K562 (cell line): ENCODE results near the gene WIPF1.

Experiments
- CHD1 ChIP-seq: fragments of 200-600 bp; sonication (generic); IDR thresholded peaks from one replicate; pipeline ENCODE4 v1.6.1; 2012; ENCODE audit warnings: mild to moderate bottlenecking, moderate library complexity, low read length, inconsistent platforms
- MAFK ChIP-seq: IDR thresholded peaks from 2 replicates; pipeline ENCODE4 v1.6.1; 2011; ENCODE audit warnings: low read length, improper control_type of control experiment
- STAT5B ChIP-seq: fragments of 250-450 bp; sonication (Bioruptor Pico); IDR thresholded peaks from 2 replicates; pipeline ENCODE4 v1.8.0; 2021; ENCODE audit warnings: mild to moderate bottlenecking, inconsistent platforms
- YY1 ChIP-seq, 3 experiments: IDR thresholded peaks; 2 replicates each; pipeline ENCODE4 v1.6.1; 2011; ENCODE audit warnings: low read length in 2 of 3, mild to moderate bottlenecking in 2 of 3, moderate library complexity in 2 of 3, borderline replicate concordance in 1 of 3, control low read depth in 1 of 3, low read depth in 1 of 3; ENCODE audit not compliant: insufficient read depth in 3 of 3, insufficient replicate concordance in 2 of 3, control insufficient read depth in 1 of 3, insufficient read length in 1 of 3; ENCODE audit errors: extremely low read depth in 1 of 3

DNA sequence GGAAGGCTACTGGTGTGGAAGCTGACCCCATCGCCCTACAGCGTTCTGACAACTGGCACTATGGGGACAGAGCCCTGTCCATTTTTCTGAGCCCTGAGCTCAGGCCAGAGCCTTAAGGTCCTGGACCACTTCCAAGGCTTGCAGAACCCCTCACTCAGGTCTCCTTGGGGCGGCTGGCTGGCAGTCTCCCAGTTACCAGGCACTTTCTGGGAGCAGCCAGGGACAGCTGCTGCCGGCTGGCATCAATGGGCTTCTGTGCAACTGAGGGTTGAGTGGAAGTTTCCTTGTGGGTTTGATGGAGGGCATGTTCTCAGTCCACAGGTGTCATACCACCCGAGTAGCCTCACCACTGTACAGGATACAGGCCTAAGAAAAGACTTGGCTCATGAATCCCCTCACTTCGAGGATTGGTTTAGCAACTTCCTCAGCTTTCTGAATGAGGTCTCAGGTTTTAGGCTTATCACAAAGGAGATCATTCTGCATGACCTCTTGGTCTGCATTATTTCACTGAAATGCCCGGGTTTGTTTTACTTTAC lies 27.4 kb upstream of the WIPF1 start:
- TF ChIP-seq MAFK (no peak), YY1 (IDR thresholded peaks at IDR 0.05; ENCODE audit: borderline replicate concordance in 1 of 3, control insufficient read depth in 1 of 3, extremely low read depth in 1 of 3, insufficient read depth in 3 of 3, insufficient read length in 1 of 3, insufficient replicate concordance in 2 of 3, low read depth in 1 of 3, low read length in 2 of 3) (no peak), STAT5B (CRISPR knock-in tag) (no peak), CHD1 (no peak)
